ENCODE measurements around the gene KIAA1217. TPM values are rescaled to one million over a fixed set of nuclear protein-coding genes. Genes with fewer than 3 reads are reported as not detected.

The KIAA1217 gene
- total RNA-seq, 1 experiment from 2014 or later = 76.2 TPM

- no peak overlapping the region for H3K27ac ChIP-seq (ENCODE audit: low read depth, low read length, poor library complexity, severe bottlenecking)
- no peak overlapping the region for H3K4me3 ChIP-seq (ENCODE audit: low read depth, low read length, poor library complexity, severe bottlenecking)
- BruUV-seq (replicated peaks) = no TSS peak
- H3K9me3 ChIP-seq (ENCODE audit: low read depth, low read length, poor library complexity, severe bottlenecking) = peaks cover 9% of the 10 kb centered on the region
- no peak for DNase-seq (ENCODE audit: low spot score)
- ChIA-PET POLR2A (ENCODE audit: low non-redundant PET) (no interaction called here), CTCF (no interaction called here)
- H3K36me3 ChIP-seq (ENCODE audit: insufficient read depth, low read length, poor library complexity, severe bottlenecking) = no peaks in the 10 kb centered on the region
- TF ChIP-seq EZH2 (IDR thresholded peaks at IDR 0.05; ENCODE audit: borderline replicate concordance, low read depth, low read length, poor library complexity, severe bottlenecking) = no peak
- TF ChIP-seq CTCF (conservative IDR thresholded peaks at IDR 0.05; ENCODE audit: low read depth, low read length) = no peak
- H3K27me3 ChIP-seq (replicated peaks; ENCODE audit: insufficient read depth, low read depth, low read length, poor library complexity) = no peaks in the 10 kb centered on the region
- no peaks in the 10 kb centered on the region for H3K4me1 ChIP-seq (ENCODE audit: insufficient read depth, low read length, poor library complexity, severe bottlenecking)
- intact Hi-C loops (cut with micrococcal nuclease; ENCODE audit: unreplicated experiment) = no loop called here
Measured at GRCh38 chr10:24277277-24277676, 68.3 kb downstream of the KIAA1217 start.

- H3K27me3 ChIP-seq (replicated peaks; ENCODE audit: insufficient read depth, low read depth, low read length, poor library complexity) = no peaks in the 10 kb centered on the region
- intact Hi-C loops (cut with micrococcal nuclease; ENCODE audit: unreplicated experiment) = no loop called here
- no peaks in the 10 kb centered on the region for H3K36me3 ChIP-seq (ENCODE audit: insufficient read depth, low read length, poor library complexity, severe bottlenecking)
- H3K4me1 ChIP-seq (ENCODE audit: insufficient read depth, low read length, poor library complexity, severe bottlenecking) = no peaks in the 10 kb centered on the region
- no peak overlapping the region for H3K4me3 ChIP-seq (ENCODE audit: low read depth, low read length, poor library complexity, severe bottlenecking)
- H3K27ac ChIP-seq (ENCODE audit: low read depth, low read length, poor library complexity, severe bottlenecking) = no peak overlapping the region
- H3K9me3 ChIP-seq (ENCODE audit: low read depth, low read length, poor library complexity, severe bottlenecking) = peaks cover 9% of the 10 kb centered on the region
- ChIA-PET POLR2A (ENCODE audit: low non-redundant PET) (no interaction called here), CTCF (no interaction called here)
- no peak for DNase-seq (ENCODE audit: low spot score)
- no TSS peak for BruUV-seq (replicated peaks)
- TF ChIP-seq CTCF (conservative IDR thresholded peaks at IDR 0.05; ENCODE audit: low read depth, low read length) (no peak), EZH2 (IDR thresholded peaks at IDR 0.05; ENCODE audit: borderline replicate concordance, low read depth, low read length, poor library complexity, severe bottlenecking) (no peak)
Measured at GRCh38 chr10:24277771-24278170, 68.8 kb downstream of the KIAA1217 start.

- TF ChIP-seq CTCF (conservative IDR thresholded peaks at IDR 0.05; ENCODE audit: low read depth, low read length) (no peak), EZH2 (IDR thresholded peaks at IDR 0.05; ENCODE audit: borderline replicate concordance, low read depth, low read length, poor library complexity, severe bottlenecking) (no peak)
- no peak for DNase-seq (ENCODE audit: low spot score)
- Histone ChIP-seq H3K36me3 (ENCODE audit: insufficient read depth, low read length, poor library complexity, severe bottlenecking) (no peaks in the 10 kb centered on the region), H3K9me3 (ENCODE audit: low read depth, low read length, poor library complexity, severe bottlenecking) (peaks cover 9% of the 10 kb centered on the region), H3K27me3 (replicated peaks; ENCODE audit: insufficient read depth, low read depth, low read length, poor library complexity) (no peaks in the 10 kb centered on the region), H3K4me3 (ENCODE audit: low read depth, low read length, poor library complexity, severe bottlenecking) (no peak overlapping the region), H3K4me1 (ENCODE audit: insufficient read depth, low read length, poor library complexity, severe bottlenecking) (no peaks in the 10 kb centered on the region), H3K27ac (ENCODE audit: low read depth, low read length, poor library complexity, severe bottlenecking) (no peak overlapping the region)
- CTCF ChIA-PET = interaction anchor here (0.7 kb wide), 1 partner anchor 238 kb away, joined by 3 read pairs; no protein-coding TSS in a partner anchor
- POLR2A ChIA-PET (ENCODE audit: low non-redundant PET) = interaction anchor here (0.6 kb wide), 1 partner anchor 39 kb away, joined by 4 read pairs; no protein-coding TSS in a partner anchor
- intact Hi-C loops (cut with micrococcal nuclease; ENCODE audit: unreplicated experiment) = no loop called here
- no TSS peak for BruUV-seq (replicated peaks)
Measured at GRCh38 chr10:24278176-24278889, 69.4 kb downstream of the KIAA1217 start.
